GM23338 (cell line): ENCODE data around the gene CYYR1. TPM values are rescaled to one million over a fixed set of nuclear protein-coding genes. Genes with fewer than 3 reads are reported as not detected.

Experiments used
- ATAC-seq: fragments of 200-7000 bp; cut with Tn5 transposase; 3 replicates; pipeline ENCODE4 v1.9.1; 2020
- DNase-seq: peaks from one replicate; pipeline ENCODE4 v3.0.0-alpha.2; 2015; ENCODE audit warnings: low spot score
- H2AFZ ChIP-seq: fragments of 200-600 bp; sonication (generic); 2 replicates; pipeline ENCODE4 v1.8.0; 2016; ENCODE audit warnings: antibody characterized with exemption, mild to moderate bottlenecking, moderate library complexity
- H3F3A ChIP-seq: fragments of 200-600 bp; sonication (generic); replicated peaks from 2 replicates; pipeline ENCODE4 v1.8.0; 2017; ENCODE audit warnings: antibody characterized with exemption, mixed run types, low read depth
- H3K27ac ChIP-seq: fragments of 200-600 bp; sonication (generic); 2 replicates; pipeline ENCODE4 v1.6.1; 2016; ENCODE audit warnings: low read depth
- H3K27me3 ChIP-seq: fragments of 200-600 bp; sonication (generic); 2 replicates; pipeline ENCODE4 v1.8.0; 2016; ENCODE audit warnings: mild to moderate bottlenecking, mixed run types, moderate library complexity; ENCODE audit not compliant: insufficient read depth
- H3K36me3 ChIP-seq: fragments of 200-600 bp; sonication (generic); 2 replicates; pipeline ENCODE4 v1.8.0; 2016; ENCODE audit warnings: mild to moderate bottlenecking; ENCODE audit not compliant: insufficient read depth
- H3K4me1 ChIP-seq: fragments of 200-600 bp; sonication (generic); 2 replicates; pipeline ENCODE4 v1.8.0; 2016; ENCODE audit warnings: mild to moderate bottlenecking, moderate library complexity; ENCODE audit not compliant: insufficient read depth
- H3K4me2 ChIP-seq: fragments of 200-600 bp; sonication (generic); 2 replicates; pipeline ENCODE4 v1.7.1; 2017; ENCODE audit warnings: mixed run types
- H3K4me3 ChIP-seq: fragments of 200-600 bp; sonication (generic); 2 replicates; pipeline ENCODE4 v1.6.1; 2016; ENCODE audit warnings: mixed run types
- H3K79me2 ChIP-seq: fragments of 200-600 bp; sonication (generic); replicated peaks from 2 replicates; pipeline ENCODE4 v1.8.0; 2017; ENCODE audit warnings: mild to moderate bottlenecking; ENCODE audit not compliant: insufficient read depth
- H3K9me2 ChIP-seq: fragments of 200-600 bp; sonication (generic); 2 replicates; pipeline ENCODE4 v1.8.0; 2017; ENCODE audit not compliant: insufficient read depth
- H4K20me1 ChIP-seq: fragments of 200-600 bp; sonication (generic); replicated peaks from 2 replicates; pipeline ENCODE4 v1.8.0; 2017; ENCODE audit warnings: mild to moderate bottlenecking; ENCODE audit not compliant: insufficient read depth
- H3K27ac Mint-ChIP-seq: 2 replicates; pipeline ENCODE4 v1.8.0; 2020; ENCODE audit warnings: inconsistent platforms, mild to moderate bottlenecking, moderate library complexity, mixed read lengths
- H3K27me3 Mint-ChIP-seq: 3 replicates; pipeline ENCODE4 v1.8.0; 2022; ENCODE audit warnings: low read depth, mild to moderate bottlenecking, moderate library complexity, mixed read lengths, inconsistent platforms; ENCODE audit not compliant: insufficient read depth, poor library complexity
- H3K36me3 Mint-ChIP-seq: 3 replicates; pipeline ENCODE4 v1.8.0; 2021; ENCODE audit warnings: low read depth, mild to moderate bottlenecking, inconsistent platforms, moderate library complexity, mixed read lengths
- H3K4me1 Mint-ChIP-seq: 3 replicates; pipeline ENCODE4 v1.8.0; 2020; ENCODE audit warnings: mild to moderate bottlenecking, inconsistent platforms, mixed read lengths
- H3K4me3 Mint-ChIP-seq: 3 replicates; pipeline ENCODE4 v1.8.0; 2021; ENCODE audit warnings: moderate library complexity, mild to moderate bottlenecking, inconsistent platforms, mixed read lengths
- H3K9me3 Mint-ChIP-seq: 3 replicates; pipeline ENCODE4 v1.8.0; 2020; ENCODE audit warnings: moderate library complexity, mild to moderate bottlenecking, inconsistent platforms, mixed read lengths
- CREB1 ChIP-seq: fragments of 250-450 bp; sonication (Bioruptor Pico); IDR thresholded peaks from 2 replicates; pipeline ENCODE4 v1.5.0; 2020; ENCODE audit warnings: low read depth, mild to moderate bottlenecking, moderate library complexity
- CTCF ChIP-seq, 2 experiments: fragments of 200-600 bp in 1 of 2; sonication (generic) in 1 of 2; conservative IDR thresholded peaks; 2 replicates each; pipeline versions ENCODE4 v1.5.1 to v1.6.1; 2016 to 2017; ENCODE audit warnings: antibody characterized with exemption in 2 of 2, low read depth in 2 of 2, mild to moderate bottlenecking in 2 of 2, moderate library complexity in 1 of 2
- ETS1 ChIP-seq: IDR thresholded peaks from 2 replicates; pipeline ENCODE4 v1.6.1; 2016; ENCODE audit warnings: antibody characterized with exemption
- EZH2 ChIP-seq: fragments of 200-600 bp; sonication (generic); IDR thresholded peaks from one replicate; pipeline ENCODE4 v1.8.0; 2017; ENCODE audit warnings: antibody characterized with exemption, mild to moderate bottlenecking, low read depth; ENCODE audit not compliant: unreplicated experiment
- EZH2phosphoT487 ChIP-seq: fragments of 200-600 bp; sonication (generic); IDR thresholded peaks from one replicate; pipeline ENCODE4 v1.8.1; 2018; ENCODE audit warnings: antibody characterized with exemption; ENCODE audit not compliant: unreplicated experiment
- NANOG ChIP-seq: IDR thresholded peaks from 2 replicates; pipeline ENCODE4 v1.6.1; 2016; ENCODE audit warnings: antibody characterized with exemption, borderline replicate concordance
- POLR2AphosphoS5 ChIP-seq: IDR thresholded peaks from 2 replicates; pipeline ENCODE4 v1.6.1; 2016; ENCODE audit warnings: antibody characterized with exemption, low read depth
- STAT1 ChIP-seq: IDR thresholded peaks from one replicate; pipeline ENCODE4 v1.6.1; 2016; ENCODE audit warnings: antibody characterized with exemption; ENCODE audit not compliant: unreplicated experiment
- ZNF114 ChIP-seq: fragments of 250-450 bp; sonication (Bioruptor Pico); IDR thresholded peaks from 2 replicates; pipeline ENCODE4 v1.5.0; 2020; ENCODE audit warnings: mild to moderate bottlenecking, moderate library complexity
- ZNF462 ChIP-seq: fragments of 250-450 bp; sonication (Bioruptor Pico); IDR thresholded peaks from 2 replicates; pipeline ENCODE4 v1.5.0; 2020; ENCODE audit warnings: mild to moderate bottlenecking, moderate library complexity
- polyA plus RNA-seq: library from polyadenylated mRNA; unstranded; fragments of >200 nt; fragmentation: Nextera tagmentation; extraction: Ambion mirVana; gene quantifications from 2 replicates; pipeline ENCODE4 v1.2.1, GENCODE V29; 2016
- total RNA-seq: library from RNA; depleted of rRNA; stranded (reverse); fragments of >200 nt; shearing (Covaris generic); gene quantifications from 2 replicates; pipeline ENCODE4 v1.2.3, GENCODE V29; 2014

CYYR1 gene
- total and polyA plus RNA-seq, 2 experiments from 2014 or later, result 23.8 to 25.4 TPM

- H3K4me3 Mint-ChIP-seq, result no peak overlapping the region
- no peak for TF ChIP-seq STAT1
- TF ChIP-seq CTCF (conservative IDR thresholded peaks at IDR 0.05; ENCODE audit: low read depth in 2 of 2), result peak; percentile 41 to 70; a peak in 3 of 4 replicates
- no peak for TF ChIP-seq CREB1 (CRISPR knock-in tag)
Measured at GRCh38 chr21:26489781-26490180, 83.3 kb downstream of the CYYR1 start.

GRCh38 chr21:26487981-26488480, 85.1 kb downstream of the CYYR1 start:
- Mint-ChIP-seq H3K36me3 (peaks cover 9% of the 10 kb centered on the region), H3K9me3 (peaks cover 3% of the 10 kb centered on the region; the same call in 1 of the 3 replicates), H3K4me3 (no peak overlapping the region), H3K27ac (no peak overlapping the region), H3K27me3 (peaks cover 1% of the 10 kb centered on the region), H3K4me1 (peaks cover 16% of the 10 kb centered on the region)
- H3K4me1 ChIP-seq, result peaks cover 7% of the 10 kb centered on the region; the same call in 1 of the 2 replicates
- ATAC-seq (no peak), DNase-seq (no peak)
- no peaks in the 10 kb centered on the region for H3K79me2 ChIP-seq
- H3K36me3 ChIP-seq, result no peaks in the 10 kb centered on the region
- no peaks in the 10 kb centered on the region for H3F3A ChIP-seq
- H3K27ac ChIP-seq, result no peak overlapping the region
- H4K20me1 ChIP-seq, result no peaks in the 10 kb centered on the region
- H3K9me2 ChIP-seq, result no peaks in the 10 kb centered on the region
- no peak overlapping the region for H2AFZ ChIP-seq
- H3K27me3 ChIP-seq, result no peaks in the 10 kb centered on the region
- H3K4me3 ChIP-seq, result no peak overlapping the region
- no peak overlapping the region for H3K4me2 ChIP-seq
- TF ChIP-seq ZNF462 (no peak), CREB1 (CRISPR knock-in tag) (no peak), CTCF (conservative IDR thresholded peaks at IDR 0.05; ENCODE audit: low read depth in 2 of 2) (no peak), POLR2AphosphoS5 (no peak), EZH2 (no peak), STAT1 (no peak), ZNF114 (CRISPR knock-in tag) (no peak), ETS1 (no peak), NANOG (no peak), EZH2phosphoT487 (no peak)

More at GRCh38 chr21:26489781-26490180, 83.3 kb downstream of the CYYR1 start:
- Mint-ChIP-seq H3K27me3 (peaks cover 1% of the 10 kb centered on the region), H3K9me3 (peaks cover 3% of the 10 kb centered on the region; the same call in 1 of the 3 replicates), H3K36me3 (peaks cover 9% of the 10 kb centered on the region), H3K4me1 (peaks cover 16% of the 10 kb centered on the region), H3K27ac (no peak overlapping the region)
- Histone ChIP-seq H3F3A (no peaks in the 10 kb centered on the region), H4K20me1 (no peaks in the 10 kb centered on the region), H3K36me3 (no peaks in the 10 kb centered on the region), H3K4me1 (peaks cover 7% of the 10 kb centered on the region; the same call in 1 of the 2 replicates), H3K27me3 (no peaks in the 10 kb centered on the region), H3K4me2 (no peak overlapping the region), H3K4me3 (no peak overlapping the region), H3K79me2 (no peaks in the 10 kb centered on the region), H3K9me2 (no peaks in the 10 kb centered on the region), H2AFZ (no peak overlapping the region), H3K27ac (no peak overlapping the region)
- ATAC-seq, result no peak
- DNase-seq, result peak; percentile 46
